ENCODE data around the gene ADIPOR1.
"Not testable (repeated sequence)": the region's sequence is repeated elsewhere in the genome, so short reads cannot be mapped to it uniquely, and the experiment has no call there.

The ADIPOR1 gene

DNA sequence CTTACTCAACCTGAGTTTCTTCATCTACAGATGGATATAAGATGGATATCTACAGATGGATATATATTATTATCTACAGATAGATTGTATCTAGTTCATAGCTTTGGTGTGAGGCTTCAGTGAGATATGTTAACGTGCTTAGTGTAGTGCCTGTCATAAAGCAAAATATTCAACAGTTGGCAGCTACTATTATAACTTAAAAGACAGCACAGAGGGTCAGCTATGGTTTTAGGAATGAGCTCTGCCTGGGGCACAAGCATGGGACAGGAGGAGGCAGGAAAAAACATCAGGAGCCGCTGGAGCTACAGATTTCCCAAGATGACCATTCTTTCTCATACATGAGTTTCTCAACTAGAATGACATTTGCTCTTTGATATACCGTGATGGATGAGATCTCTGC is 10.2 kb upstream of the ADIPOR1 start:
- DNase-seq = no peak

DNA sequence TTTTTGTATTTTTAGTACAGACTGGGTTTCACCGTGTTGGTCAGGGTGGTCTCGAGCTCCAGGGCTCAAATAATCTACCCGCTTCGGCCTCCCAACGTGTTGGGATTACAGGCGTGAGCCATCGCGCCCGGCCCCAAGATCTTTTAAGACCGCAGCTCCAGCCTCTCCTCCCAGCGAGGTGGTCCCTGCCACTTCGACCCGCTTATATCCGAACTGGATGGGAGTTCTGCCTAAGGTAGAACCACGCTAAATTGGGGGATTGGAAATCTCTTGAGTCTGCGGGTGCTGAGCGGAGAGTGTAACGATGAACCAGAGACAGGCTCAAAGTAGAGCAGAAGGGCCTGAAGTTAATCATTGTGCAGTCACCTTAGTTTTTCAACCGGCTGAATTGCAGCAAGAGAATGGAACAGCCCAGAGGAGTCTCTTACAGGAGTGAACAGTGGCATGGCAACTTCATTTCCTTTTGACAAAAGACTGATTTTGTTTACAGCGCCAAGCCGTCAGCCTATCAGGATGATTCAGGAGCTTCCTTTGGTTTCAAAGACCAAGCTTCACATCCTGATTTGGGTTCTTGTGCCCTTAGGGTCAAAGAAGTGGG is 9.7 kb upstream of the ADIPOR1 start:
- no peak for DNase-seq

DNA sequence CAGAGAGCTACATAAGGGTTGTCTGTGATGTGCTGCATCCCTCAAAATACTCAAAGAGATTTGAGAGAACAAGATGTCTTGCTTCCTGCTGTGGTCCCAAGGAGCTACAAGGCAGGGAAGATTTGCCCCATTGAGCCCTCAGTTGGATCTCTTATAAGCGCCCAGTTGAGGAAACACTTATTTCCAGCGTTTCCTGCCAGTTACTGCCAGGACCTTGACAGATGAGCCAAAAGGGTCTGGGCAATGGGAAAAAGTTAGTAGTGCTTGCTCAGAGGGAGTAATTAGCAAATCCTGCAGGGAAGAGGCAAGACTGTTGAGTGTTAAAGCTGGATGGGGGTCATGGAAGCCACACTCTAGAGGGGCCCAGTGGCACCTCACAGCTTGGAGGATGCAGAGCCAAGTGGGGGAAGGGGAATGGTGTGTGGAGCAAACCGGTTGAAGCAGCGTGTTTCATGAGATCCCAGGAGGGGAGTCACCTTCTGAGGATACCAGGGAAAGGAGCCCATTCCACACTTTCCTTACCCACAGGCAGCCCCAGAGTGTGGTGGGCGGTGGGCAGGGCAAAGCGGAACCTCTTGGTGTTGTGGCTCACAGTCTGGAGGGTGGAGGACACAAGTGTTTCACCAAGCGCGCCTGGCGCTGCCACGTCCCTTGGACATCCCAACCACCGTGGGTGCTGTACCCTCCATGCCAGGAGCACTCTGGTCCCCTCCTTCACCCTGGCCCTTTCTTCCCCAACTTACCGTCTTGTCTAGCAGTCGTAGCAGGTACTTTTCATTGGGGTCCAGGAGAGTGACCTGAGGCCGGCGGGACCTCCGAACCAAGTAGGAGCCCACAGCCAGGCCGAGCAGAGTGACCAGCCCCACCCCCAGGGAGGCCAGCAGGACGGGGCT is 8.1 kb upstream of the ADIPOR1 start:
- DNase-seq = no peak

DNA sequence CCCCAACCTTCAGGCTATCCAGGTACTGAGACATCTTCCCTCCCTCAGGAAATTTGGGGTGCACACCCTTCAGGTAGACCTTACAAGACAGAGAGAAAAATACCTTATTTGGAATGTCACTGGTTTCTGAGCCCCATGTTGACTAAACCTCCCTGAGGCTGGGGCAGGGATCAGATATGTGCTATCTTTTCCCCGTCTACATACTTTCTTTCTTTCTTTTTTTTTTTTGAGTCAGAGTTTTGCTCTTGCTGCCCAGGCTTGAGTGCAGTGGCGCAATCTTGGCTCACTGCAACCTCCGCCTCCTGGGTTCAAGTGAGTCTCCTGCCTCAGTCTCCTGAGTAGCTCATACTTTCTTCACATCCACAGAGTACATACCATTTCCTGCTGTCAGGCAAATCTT is 7.3 kb upstream of the ADIPOR1 start:
- DNase-seq = no peak

DNA sequence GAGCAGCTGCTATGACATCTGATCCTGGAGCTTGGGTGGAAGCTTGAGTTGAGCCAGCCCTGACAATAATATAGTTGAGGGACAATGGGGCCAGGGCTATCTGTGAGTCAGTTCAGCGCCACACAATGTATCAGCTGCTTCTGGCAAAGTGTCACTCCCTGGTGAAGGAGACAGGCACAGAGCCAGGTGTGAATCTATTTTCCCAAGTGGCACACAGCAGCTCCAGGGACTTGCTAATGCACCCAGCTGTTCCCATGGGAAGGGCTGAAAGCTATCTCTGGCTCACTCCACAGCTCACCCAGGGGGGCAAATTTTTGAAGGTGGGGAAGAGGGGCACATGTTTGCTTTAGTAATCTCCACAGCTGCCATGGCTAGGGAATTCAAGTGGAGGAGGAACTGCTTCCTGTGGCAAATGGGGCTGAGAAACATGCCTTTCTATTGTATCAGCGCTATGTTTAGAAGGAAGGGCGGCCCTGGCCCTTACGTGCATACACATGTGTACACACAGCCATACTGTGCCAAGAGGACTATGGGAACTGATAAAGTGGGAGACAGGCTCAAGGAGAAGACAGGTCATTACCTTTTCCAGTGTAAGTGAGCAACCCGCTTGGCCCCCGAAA is 6.8 kb upstream of the ADIPOR1 start:
- DNase-seq = peak in 1 of 2 experiments; percentile 20

DNA sequence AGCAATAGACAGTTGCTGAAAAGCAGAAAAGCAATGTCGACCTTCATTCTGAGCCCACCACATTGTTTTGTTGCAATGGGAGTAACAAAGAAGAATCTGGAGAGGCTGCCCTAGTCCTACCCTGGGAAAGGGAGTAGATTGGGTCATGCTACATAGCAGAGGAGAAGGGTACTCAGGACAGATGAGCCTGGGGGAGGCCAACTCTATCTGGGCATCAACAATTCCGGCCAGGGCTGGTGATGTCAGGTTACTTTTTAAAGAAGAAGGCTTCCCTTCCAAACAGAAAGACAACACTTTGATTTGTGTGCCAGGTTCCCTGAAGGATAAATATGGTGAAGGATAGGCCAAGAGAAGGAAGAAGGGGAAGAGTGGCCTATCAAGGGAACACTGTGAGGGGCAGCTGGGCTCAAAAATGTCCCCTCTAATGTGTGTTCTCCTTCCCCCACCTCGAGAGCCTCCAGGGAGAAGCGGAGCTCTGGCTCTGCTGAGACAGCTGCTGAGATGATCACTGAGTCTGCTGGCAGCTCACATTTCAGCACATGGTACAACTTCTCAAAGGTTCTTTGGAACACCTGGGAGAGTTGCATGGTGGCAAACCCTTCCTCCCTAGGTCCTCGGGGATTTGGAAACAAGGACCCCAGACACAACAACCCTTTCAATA is 3.2 kb upstream of the ADIPOR1 start:
- DNase-seq = no peak

DNA sequence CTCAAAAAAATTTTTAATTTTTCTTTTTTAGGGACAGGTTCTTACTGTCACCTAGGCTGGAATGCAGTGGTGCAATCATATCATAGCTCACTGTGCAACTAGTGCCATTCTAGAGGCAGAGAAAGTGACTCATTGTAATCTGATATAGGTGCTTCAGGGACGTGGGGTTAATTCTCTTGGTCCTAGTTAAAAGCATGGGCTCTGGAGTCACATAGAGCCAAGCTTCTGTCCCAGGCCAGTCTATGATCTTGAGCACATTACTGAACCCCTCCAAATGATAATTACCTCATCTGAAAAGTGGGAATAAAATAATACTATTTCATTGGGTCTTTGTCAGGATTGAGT is 1.1 kb upstream of the ADIPOR1 start:
- no peak for DNase-seq

DNA sequence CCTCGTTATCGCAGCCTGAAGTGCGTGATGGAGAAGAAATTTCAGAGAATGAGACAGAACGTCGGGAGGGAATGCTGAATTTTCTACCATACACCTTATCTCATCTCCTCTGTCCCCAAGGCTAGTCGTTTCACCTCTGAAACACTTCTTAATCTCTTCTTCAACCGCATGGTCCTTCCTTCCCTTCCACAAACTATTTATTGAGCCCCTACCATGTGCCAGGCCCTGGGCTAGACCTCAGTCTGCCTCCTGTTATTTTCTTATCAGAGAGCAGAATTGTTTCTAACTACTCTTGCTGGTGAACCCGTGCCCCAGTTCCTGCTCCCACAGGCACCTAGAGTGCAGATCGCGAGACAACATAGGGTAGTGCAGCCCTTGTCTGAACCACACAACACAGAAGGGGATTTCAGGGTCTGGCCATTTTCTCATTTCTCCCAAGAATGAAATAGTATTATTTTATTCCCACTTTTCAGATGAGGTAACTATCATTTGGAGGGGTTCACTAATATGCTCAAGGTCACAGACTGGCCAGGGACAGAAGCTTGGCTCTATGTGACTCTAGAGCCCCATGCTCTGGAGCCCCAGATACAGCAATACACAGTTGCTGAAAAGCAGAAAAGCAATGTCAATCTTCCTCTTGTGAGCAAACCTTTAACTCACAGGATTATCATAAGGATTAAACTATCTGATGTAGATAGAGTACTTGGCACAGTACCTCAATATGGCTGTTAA is 598 bp upstream of the ADIPOR1 start:
- DNase-seq = no peak

DNA sequence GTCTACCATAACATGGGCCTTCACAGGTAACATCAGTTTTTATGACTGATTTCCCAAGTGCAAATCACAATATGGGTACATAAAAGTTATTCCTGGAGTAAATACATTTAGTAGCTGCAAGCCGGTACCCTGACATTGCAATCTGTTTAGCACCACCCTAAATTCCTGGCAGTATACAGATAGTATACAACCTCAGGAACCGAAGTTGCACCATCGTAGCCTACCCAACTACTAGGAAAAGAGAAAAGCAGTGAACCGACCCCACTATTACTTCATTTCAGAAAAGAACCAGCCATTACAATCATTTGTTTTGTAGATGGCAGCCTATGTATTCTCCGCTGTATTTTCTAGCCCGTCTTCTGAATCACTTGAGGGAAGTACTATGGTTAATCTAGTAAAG is 1.1 kb downstream of the ADIPOR1 start:
- DNase-seq = no peak

DNA sequence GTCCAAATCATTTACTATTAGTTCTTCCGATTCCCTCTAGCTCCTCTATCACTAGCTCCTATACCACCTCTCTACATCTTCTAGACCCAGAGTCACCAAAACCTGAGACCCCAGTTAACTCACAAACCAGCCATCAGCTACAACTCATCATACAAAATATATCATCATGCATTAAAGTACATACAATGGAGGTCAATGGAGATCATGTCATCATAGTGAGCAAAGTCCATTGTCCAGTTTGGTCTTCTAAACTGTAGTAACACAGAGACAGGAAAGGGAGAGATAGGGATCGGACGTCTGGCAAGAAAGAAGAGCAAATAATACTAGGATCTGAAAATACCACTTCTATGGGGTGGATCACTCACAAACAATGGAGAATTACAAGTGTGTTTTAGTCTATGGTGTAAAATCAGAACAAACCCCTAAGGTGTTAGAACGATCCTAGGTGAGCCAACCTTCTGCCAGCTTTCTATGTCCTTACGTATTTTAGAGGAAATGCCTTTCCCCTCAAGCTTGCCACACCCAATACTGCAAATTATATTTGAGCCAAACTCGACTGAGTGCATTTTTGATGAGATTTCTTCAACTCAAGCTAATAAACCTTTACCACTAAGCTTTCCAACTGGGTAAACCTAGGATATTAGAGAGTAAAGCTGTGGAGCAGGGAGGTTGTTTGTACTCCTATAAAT is 3.9 kb downstream of the ADIPOR1 start:
- DNase-seq = no peak

DNA sequence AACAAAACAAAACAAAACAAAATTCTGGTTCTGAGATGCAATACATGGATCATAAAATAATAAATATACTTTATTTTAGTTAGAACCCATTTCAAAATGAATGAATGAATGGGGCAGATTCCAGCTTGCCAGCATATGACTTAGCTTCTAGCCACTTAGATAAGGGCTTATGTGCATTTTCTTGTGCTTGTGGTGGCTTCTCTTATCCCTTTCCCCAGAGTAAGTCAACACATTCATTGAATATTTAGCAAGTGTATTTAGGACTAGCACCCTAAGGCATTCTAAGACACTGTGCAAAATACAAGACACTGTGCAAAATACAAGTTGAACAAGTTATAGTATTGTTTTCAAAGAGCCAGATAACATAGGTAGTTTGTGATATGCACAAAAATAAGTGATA is 4.7 kb downstream of the ADIPOR1 start:
- DNase-seq = no peak

DNA sequence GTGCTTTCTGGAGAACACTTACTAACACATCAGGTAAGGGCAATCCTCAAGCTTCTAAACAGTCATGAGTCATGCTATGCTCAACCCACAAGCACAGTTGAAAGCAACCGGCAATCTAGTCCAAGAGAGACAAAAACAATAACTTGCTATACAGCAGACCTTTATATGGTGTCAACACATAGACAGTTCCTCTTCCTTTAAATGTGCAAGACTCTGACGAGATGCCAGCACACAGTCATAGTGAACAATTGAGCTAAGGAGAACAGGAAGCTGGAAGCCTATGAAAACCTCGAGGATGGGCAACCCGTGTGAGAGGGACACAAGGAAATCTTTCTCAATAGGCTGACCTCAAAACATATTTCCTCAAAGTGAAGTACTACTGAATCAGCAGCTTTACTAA is 5.3 kb downstream of the ADIPOR1 start:
- no peak for DNase-seq

DNA sequence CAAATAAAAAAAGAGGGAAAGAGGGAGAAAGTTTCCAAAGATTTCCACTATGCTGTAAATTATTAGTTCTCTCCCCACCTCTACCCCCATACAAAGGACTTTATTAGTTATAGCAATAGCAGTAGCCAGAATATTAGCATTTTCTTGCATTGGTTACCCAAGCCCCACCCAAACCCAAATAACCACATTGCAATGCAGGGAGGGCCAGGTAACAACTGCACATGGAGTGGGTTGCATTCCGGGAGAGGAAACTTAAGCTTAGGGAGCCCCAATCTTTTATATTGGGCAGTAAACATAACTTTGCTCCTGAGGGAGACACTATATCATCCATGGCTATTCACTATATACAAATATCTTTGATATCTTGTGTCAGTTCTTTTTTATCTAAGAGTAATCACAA is 6.0 kb downstream of the ADIPOR1 start:
- DNase-seq = no peak

DNA sequence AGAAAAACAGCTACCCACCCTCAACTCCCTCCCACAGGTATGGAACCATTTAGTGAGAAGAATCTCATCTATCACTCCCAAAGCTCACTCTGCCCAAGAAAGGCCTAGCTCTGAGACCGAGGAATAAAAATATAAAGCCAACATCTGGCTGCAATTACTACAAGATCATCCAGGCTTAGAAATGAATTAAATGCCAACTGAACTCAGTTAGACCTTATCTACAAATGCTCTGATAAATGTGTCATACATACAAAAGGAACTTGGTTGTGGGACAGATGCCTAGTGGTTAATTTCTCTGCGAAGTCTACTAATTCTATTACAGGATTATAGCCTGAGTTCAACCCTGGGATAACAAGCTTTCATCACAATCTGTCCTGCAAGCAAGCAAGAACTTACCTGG is 6.7 kb downstream of the ADIPOR1 start:
- no peak for DNase-seq

DNA sequence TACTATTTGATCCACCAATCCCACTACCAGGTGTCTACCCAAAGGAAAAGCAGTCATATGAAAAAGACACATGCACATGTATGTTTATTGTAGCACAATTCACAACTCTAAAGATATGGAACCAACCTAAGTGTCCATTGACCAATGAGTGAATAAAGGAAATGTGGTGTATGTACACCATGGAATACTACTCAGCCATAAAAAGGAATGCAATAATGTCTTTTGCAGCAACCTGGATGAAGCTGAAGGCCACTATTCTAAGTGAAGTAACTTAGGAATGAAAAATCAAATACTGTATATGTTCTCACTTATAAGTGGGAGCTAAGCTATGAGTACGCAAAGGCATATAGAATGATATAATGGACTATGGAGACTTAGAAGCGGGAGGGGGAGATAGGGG is 12.6 kb downstream of the ADIPOR1 start:
- no peak for DNase-seq

DNA sequence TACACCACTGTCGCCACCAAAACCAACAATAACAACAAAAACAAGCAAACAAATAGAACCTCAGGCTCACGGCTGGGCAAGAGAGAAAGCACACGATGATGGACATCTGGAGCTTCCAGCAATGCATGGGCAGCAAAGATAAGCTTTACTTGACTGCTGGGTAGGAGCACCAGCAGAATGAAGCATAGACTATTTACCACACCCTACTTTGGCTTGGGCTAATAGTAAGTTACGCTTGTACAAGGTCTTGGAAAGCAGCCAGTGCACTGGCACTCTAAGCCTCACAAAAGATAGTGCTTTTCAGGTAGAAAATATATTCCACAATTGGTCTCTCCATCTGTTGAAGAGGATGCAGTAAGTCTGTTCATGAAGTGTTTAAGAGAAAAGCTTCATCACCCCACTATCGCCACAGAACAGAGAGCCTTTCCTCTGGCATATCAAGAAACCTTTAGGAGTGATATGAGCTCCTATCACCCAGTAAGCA is 13.6 kb downstream of the ADIPOR1 start:
- DNase-seq = no peak

DNA sequence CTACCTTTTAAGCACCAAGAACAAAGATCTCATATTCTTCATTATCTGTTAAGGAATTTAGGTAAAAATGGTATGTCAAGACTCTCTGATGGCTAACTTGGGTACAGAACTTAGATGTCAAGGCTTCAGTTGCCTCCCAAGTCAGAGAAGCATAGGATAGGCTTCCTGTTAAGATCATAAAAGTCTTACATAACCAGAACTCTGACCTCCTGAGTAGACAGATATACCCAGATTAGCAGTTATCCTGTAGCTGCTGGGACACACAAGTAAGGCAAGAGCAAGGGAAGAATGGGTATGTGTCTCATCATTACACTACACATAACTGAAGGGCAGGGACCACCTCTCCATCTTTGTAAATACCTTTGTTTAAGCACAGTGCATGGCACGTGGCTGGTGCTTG is 15.7 kb downstream of the ADIPOR1 start:
- no peak for DNase-seq

DNA sequence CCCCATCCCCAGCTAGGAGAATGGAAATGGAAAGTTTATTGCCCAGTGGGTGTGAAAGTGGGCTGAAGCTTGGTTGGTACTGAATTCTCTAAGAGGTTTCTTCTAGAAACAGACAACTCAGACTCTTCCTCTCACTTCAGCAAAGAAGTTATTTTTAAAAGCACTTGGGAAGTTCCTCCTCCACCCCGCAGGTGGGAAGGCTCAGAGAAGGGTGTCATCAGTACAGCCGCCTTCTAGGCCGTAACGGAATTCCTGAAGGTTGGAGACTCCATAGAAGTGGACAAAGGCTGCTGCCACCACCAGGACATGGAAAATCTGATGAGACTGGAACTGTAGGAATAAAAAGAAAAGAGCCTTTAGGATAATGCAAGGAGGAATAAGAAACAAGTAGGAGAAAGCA is 16.7 kb downstream of the ADIPOR1 start:
- no peak for DNase-seq

DNA sequence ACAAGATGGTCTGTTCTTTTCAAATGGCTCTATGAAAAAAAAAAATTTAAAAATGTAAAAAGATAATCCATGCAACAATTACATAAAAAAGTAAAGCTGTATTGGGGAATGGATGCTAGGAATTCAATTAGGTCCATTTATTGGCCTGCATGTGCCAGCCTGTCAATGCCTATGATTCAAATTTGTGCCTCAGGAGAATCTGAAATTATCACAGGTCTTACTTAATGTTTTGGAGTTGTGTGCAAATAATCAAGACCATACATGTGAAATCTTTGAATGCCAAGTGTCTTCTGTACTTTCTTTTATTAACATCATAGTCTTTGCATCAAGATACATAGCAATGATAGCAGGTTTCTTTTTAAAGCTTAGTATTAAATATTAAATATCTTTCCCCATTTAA is 17.6 kb downstream of the ADIPOR1 start:
- no peak for DNase-seq

DNA sequence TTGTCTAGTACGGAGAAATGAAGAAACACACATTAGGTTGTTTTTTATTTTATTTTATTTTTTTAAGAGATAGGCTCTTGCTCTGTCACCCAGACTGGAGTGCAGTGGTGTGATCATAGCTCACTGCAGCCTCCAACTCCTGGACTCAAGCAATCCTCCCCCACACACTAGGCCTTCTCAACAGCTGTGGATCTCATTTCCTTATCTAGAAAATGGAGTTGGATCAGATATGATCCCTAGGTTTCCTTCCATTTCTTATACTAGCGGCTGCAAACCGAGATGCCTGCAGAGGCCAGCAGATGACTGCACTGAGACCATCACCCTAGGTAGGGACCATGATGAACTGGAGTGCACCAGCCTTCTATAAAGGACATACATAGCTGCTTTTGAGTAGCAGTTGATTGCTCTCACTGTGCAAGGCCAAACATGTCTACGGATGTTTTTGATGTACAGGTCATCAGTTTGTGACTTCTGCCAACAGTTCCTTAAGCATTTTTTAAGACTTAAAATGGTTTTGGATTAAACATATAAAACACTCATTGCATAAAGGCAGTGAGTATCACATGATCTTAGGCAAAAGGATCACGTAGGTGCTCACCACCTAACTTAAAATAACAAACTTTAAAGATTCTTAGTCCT is 19.7 kb downstream of the ADIPOR1 start:
- DNase-seq = no peak

DNA sequence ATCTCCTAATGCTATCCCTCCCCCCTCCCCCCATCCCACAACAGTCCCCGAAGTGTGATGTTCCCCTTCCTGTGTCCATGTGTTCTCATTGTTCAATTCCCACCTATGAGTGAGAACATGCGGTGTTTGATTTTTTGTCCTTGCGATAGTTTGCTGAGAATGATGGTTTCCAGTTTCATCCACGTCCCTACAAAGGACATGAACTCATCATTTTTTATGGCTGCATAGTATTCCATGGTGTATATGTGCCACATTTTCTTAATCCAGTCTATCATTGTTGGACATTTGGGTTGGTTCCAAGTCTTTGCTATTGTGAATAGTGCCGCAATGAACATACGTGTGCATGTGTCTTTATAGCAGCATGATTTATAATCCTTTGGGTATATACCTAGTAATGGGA is 21.7 kb downstream of the ADIPOR1 start:
- DNase-seq = not testable (repeated sequence)

DNA sequence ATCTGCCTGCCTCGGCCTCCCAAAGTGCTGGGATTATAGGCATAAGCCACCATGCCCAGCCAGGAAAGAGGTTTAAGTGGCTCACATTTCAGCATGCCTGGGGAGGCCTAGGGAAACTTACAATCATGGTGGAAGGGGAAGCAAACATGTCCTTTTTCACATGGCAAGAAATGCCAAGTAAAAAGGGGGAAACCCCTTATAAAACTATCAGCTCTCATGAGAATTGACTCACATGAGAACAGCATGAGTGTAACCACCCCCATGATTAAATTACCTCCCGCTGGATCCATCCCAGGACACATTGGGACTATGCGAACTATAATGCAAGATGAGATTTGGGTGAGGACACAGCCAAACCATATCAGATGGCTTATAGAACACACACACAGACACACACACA is 22.3 kb downstream of the ADIPOR1 start:
- DNase-seq = no peak

All from NCI-H1930 (cell line).